OCI-LY1 (cell line): Measurements from ENCODE around the gene SLC35F3.

Experiments
- H2AFZ ChIP-seq: fragments of 200-600 bp; sonication (generic), shearing (Covaris generic); 2 replicates; pipeline ENCODE4 v1.6.0; 2014; ENCODE audit warnings: antibody characterized with exemption, mild to moderate bottlenecking, low read length
- H3F3A ChIP-seq: fragments of 200-600 bp; sonication (generic), shearing (Covaris generic); 2 replicates; pipeline ENCODE4 v1.6.0; 2014; ENCODE audit warnings: mild to moderate bottlenecking, antibody characterized with exemption, low read length, moderate library complexity; ENCODE audit not compliant: insufficient read depth
- H3K27ac ChIP-seq: fragments of 200-600 bp; sonication (generic); 2 replicates; pipeline ENCODE4 v1.5.1; 2014; ENCODE audit warnings: low read length, mixed run types, mild to moderate bottlenecking, low read depth; ENCODE audit not compliant: poor library complexity, severe bottlenecking
- H3K27me3 ChIP-seq: fragments of 200-600 bp; sonication (generic); 2 replicates; pipeline ENCODE4 v1.6.0; 2014; ENCODE audit warnings: antibody characterized with exemption, mild to moderate bottlenecking, low read length, moderate library complexity; ENCODE audit not compliant: insufficient read depth
- H3K36me3 ChIP-seq: fragments of 200-600 bp; sonication (generic); 2 replicates; pipeline ENCODE4 v1.6.1; 2014; ENCODE audit warnings: mild to moderate bottlenecking, antibody characterized with exemption, low read length, moderate library complexity, mixed read lengths; ENCODE audit not compliant: insufficient read depth
- H3K4me1 ChIP-seq: fragments of 200-600 bp; sonication (generic); 2 replicates; pipeline ENCODE4 v1.5.1; 2014; ENCODE audit warnings: mild to moderate bottlenecking, low read length, moderate library complexity; ENCODE audit not compliant: insufficient read depth, severe bottlenecking
- H3K4me2 ChIP-seq: fragments of 200-600 bp; sonication (generic), shearing (Covaris generic); 2 replicates; pipeline ENCODE4 v1.6.1; 2014; ENCODE audit warnings: low read length
- H3K4me3 ChIP-seq: fragments of 200-600 bp; sonication (generic); 2 replicates; pipeline ENCODE4 v1.5.1; 2014; ENCODE audit warnings: low read length, low read depth, mild to moderate bottlenecking, mixed read lengths; ENCODE audit not compliant: poor library complexity, severe bottlenecking
- H3K79me2 ChIP-seq: fragments of 200-600 bp; shearing (Covaris generic); 2 replicates; pipeline ENCODE4 v1.6.1; 2016; ENCODE audit warnings: mixed run types, low read length, mixed read lengths; ENCODE audit not compliant: insufficient read depth
- H3K9ac ChIP-seq: fragments of 200-600 bp; sonication (generic), shearing (Covaris generic); 2 replicates; pipeline ENCODE4 v1.6.1; 2014; ENCODE audit warnings: mild to moderate bottlenecking, low read length, mixed read lengths
- H3K9me2 ChIP-seq: fragments of 200-600 bp; sonication (generic), shearing (Covaris generic); 2 replicates; pipeline ENCODE4 v1.6.1; 2014; ENCODE audit warnings: low read depth, mild to moderate bottlenecking, low read length, mixed read lengths
- H3K9me3 ChIP-seq: fragments of 200-600 bp; shearing (Covaris generic); 2 replicates; pipeline ENCODE4 v1.6.1; 2014; ENCODE audit warnings: low read length, mixed read lengths
- H4K20me1 ChIP-seq: fragments of 200-600 bp; sonication (generic), shearing (Covaris generic); 2 replicates; pipeline ENCODE4 v1.6.0; 2016; ENCODE audit warnings: mild to moderate bottlenecking, low read length; ENCODE audit not compliant: insufficient read depth
- CTCF ChIP-seq: fragments of 200-600 bp; sonication (generic), shearing (Covaris generic); IDR thresholded peaks from 2 replicates; pipeline ENCODE4 v1.5.1; 2017; ENCODE audit warnings: mild to moderate bottlenecking, antibody characterized with exemption, low read length, moderate library complexity, mixed read lengths
- EZH2 ChIP-seq: fragments of 200-600 bp; sonication (generic), shearing (Covaris generic); IDR thresholded peaks from 2 replicates; pipeline ENCODE4 v1.8.0; 2017; ENCODE audit warnings: borderline replicate concordance, mixed run types, mild to moderate bottlenecking, antibody characterized with exemption, low read length, moderate library complexity, mixed read lengths

SLC35F3 gene

GRCh38 chr1:234327577-234328164 lies 423.2 kb downstream of the SLC35F3 start:
- no peaks in the 10 kb centered on the region for H3K36me3 ChIP-seq
- no peaks in the 10 kb centered on the region for H3K9me3 ChIP-seq
- no peak for TF ChIP-seq EZH2
- TF ChIP-seq CTCF: no peak
- no peak overlapping the region for H2AFZ ChIP-seq
- no peak overlapping the region for H3K4me2 ChIP-seq
- H4K20me1 ChIP-seq: no peaks in the 10 kb centered on the region
- no peak overlapping the region for H3K27ac ChIP-seq
- H3K4me3 ChIP-seq: no peak overlapping the region
- H3K79me2 ChIP-seq: no peaks in the 10 kb centered on the region
- no peaks in the 10 kb centered on the region for H3K9me2 ChIP-seq
- no peak overlapping the region for H3K9ac ChIP-seq
- no peaks in the 10 kb centered on the region for H3F3A ChIP-seq
- H3K4me1 ChIP-seq: peaks cover 29% of the 10 kb centered on the region
- H3K27me3 ChIP-seq: peaks cover 3% of the 10 kb centered on the region; the same call in 1 of the 2 replicates

- Histone ChIP-seq H3K4me3 (peak overlapping the region; percentile 37), H3K79me2 (no peaks in the 10 kb centered on the region), H2AFZ (no peak overlapping the region), H3K27ac (no peak overlapping the region), H3K9me3 (0 out of 2 replicates have a peak, but pooled peaks cover 2% of the 10 kb centered on the region), H3F3A (0 out of 2 replicates have a peak, but pooled peaks cover 3% of the 10 kb centered on the region), H4K20me1 (no peaks in the 10 kb centered on the region), H3K9ac (no peak overlapping the region), H3K4me2 (peak overlapping the region; percentile 46; the same call in 1 of the 2 replicates), H3K27me3 (no peaks in the 10 kb centered on the region), H3K4me1 (peaks cover 23% of the 10 kb centered on the region), H3K9me2 (no peaks in the 10 kb centered on the region), H3K36me3 (no peaks in the 10 kb centered on the region)
- TF ChIP-seq CTCF: no peak
- TF ChIP-seq EZH2: no peak
Observed at GRCh38 chr1:234330843-234331215, 426.4 kb downstream of the SLC35F3 start.

GRCh38 chr1:234331507-234331906 lies 427.0 kb downstream of the SLC35F3 start:
- no peaks in the 10 kb centered on the region for H3K79me2 ChIP-seq
- peaks cover 8% of the 10 kb centered on the region; the same call in 1 of the 2 replicates for H3K9me3 ChIP-seq
- H3K4me1 ChIP-seq: peaks cover 19% of the 10 kb centered on the region
- no peaks in the 10 kb centered on the region for H3K36me3 ChIP-seq
- H3F3A ChIP-seq: 0 out of 2 replicates have a peak, but pooled peaks cover 3% of the 10 kb centered on the region
- H3K9me2 ChIP-seq: no peaks in the 10 kb centered on the region
- H3K9ac ChIP-seq: no peak overlapping the region
- no peak overlapping the region for H3K27ac ChIP-seq
- H3K4me3 ChIP-seq: no peak overlapping the region
- TF ChIP-seq CTCF: no peak
- TF ChIP-seq EZH2: no peak
- H2AFZ ChIP-seq: no peak overlapping the region
- no peaks in the 10 kb centered on the region for H4K20me1 ChIP-seq
- H3K27me3 ChIP-seq: no peaks in the 10 kb centered on the region
- H3K4me2 ChIP-seq: no peak overlapping the region
